Stimulated activated CD4-positive, alpha-beta T cell treated with anti-CD3 and anti-CD28 coated beads, TNF-alpha, amount 100 ng/mL, for 48 hours (primary cell): ENCODE data around the gene SGK2.
"Not testable (repeated sequence)": the region's sequence is repeated elsewhere in the genome, so short reads cannot be mapped to it uniquely, and the experiment has no call there.

ENCODE experiments used
- DNase-seq, 3 donors: peaks; one replicate each; pipeline ENCODE4 v3.0.0-alpha.2; 2020; ENCODE audit warnings: low read depth in 3 of 3

Gene SGK2

DNA sequence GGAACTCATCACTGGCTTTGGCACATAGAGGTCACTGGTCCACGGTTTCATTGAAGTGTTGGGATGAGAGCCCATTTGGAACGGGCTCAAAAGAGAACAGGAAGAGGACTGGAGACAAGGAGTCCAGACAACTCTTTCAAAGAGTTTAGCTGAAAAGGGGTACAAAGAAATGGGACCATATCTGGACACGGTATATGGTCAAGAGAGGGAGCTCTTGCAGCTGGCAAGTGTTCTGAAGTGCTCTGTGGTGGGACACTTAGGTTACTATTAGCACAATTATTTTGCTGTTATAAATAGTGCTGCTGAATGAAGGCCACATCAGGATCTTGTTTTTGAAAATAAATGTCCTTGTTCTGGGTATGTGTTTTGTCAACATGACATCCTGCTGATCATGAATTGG is 4.6 kb downstream of the SGK2 start:
- no peak for DNase-seq

DNA sequence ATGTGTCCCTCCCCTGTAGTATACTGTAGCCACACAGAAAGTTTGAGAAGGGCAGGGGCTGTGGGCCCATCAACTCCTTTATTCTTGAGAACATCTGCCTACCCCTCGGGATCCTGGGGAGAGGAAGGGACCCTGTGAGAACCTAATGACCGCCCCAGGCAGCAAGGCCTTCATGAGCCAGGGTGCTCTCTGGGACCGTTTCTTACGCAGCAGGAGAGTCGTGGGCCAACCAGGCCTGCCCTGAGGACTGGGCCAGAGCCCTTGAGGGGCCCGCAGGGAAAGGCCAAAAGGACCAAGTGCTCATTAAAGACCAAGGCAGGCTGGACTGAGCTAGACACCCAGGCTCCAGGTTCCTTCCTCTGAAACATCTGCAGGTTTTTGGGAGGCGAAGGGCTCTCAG is 5.2 kb downstream of the SGK2 start:
- no peak for DNase-seq

DNA sequence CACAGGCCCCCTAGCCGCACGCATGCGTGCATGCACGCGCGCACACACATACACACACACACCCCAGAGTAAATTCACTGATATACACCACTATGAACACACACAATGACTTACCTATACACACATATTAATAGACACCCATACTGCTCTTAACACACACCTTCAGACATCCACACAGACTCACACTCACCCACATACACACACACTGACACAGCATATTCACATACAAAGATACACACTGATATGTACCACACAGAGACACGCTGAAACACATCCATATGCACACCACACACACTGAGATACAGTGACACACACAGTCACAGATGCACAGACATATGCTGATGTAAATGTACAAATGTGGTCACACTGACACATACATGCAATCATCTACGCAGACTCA is 5.6 kb downstream of the SGK2 start:
- no peak for DNase-seq

DNA sequence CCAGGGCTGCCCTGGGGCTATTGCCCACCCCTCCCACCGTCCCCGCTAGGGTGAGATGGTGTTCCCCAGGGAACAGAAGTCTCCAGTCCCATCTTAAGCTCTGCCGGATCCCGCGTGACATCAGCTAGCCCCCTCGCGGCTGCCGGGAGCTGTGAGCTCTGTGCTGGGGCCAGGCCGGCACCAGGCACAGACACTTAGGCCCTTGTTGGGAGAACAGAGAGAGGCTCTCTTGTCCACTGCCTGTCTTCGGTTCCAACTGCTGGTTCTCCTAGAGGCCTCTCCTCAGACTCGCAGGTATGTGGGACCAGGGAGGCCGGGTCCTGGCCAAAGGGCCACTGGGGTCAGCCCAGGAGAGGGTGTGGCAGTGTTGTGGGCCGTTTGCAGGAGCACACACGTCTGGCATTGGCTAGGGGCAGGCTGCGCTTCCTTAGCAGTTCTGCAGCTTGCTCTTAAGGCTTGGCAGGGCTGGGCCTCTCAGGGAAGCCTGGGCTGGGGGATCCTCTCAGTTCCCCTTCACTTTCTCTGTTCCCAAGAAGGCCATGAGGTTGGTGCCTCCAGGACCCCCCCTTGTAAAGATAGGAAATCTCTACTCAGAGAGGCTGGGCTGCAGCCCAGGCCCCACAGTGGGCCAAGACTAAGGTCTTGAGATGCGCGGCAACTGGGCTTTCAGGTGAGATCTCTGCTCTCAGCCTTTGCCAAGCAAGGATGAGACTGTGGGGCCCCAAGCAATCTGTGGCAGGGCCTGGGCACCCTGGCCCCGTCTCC is 6.3 kb downstream of the SGK2 start:
- no peak for DNase-seq

DNA sequence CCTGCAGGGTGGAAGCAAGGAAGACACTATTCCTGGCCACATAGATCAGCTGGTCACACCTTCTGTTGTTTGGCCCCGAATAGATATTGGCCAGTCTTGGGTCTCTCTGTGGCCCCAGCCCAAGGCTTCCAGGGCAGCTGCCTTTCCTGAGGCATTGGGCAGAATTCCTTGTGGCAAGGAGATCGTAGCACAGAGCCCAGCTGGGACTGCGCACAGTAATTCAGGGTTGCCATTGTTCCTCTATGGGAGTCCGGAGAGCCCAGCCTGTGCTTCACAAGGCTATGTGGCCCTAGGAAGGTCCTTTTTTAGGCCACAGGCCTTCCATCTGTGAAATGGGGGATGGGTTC is 6.9 kb downstream of the SGK2 start:
- no peak for DNase-seq

DNA sequence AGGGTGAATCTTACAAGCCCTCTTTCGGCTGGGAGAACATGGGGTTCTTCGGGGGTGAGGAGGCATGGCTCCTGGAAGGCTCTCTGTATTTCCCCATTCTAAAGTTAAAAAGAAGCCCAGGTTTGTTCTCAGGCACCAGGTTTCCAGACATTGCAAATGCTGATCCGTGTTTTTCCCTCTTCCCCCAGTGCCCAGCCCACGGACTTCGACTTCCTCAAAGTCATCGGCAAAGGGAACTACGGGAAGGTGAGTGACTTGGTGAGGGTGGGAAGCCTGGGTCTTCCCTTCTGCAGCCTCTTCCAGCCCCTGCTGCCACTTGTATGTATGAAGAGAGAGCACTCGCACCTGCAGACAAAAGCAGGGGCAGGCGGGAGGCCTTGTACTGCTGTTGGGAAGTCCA is 8.7 kb downstream of the SGK2 start:
- no peak for DNase-seq

DNA sequence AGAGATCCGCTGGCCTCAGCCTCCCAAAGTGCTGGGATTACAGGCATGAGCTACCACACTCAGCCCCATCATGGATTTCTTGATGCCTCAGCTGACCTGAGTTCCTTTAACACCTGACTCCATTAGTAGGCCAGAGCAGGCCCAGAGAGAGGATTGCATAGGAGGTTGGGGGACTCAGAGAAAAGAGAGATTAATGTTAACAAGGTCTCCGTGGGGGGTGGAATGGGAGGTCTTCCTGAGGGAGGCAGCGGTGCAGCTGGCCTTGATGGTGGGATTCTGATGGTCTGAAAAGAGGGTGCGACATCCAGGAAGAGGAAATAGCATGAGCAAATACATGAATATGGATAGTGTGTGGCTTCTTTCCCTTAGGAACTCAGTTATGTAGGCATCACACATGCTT is 9.9 kb downstream of the SGK2 start:
- DNase-seq = no peak

DNA sequence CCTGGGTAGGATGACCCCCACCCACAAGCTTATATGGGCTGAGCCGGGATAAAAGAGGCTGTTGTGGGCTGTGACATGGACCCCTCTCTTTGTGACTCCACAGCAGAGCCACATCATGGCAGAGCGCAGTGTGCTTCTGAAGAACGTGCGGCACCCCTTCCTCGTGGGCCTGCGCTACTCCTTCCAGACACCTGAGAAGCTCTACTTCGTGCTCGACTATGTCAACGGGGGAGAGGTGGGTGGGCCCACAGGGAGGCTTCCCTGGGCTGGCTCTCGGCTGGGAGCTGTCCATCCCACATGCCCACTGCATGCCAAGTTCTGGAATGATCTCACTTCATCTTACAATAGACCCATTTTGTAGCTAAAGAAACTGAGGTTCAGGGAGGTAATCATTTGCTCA is 10.5 kb downstream of the SGK2 start:
- DNase-seq = no peak

DNA sequence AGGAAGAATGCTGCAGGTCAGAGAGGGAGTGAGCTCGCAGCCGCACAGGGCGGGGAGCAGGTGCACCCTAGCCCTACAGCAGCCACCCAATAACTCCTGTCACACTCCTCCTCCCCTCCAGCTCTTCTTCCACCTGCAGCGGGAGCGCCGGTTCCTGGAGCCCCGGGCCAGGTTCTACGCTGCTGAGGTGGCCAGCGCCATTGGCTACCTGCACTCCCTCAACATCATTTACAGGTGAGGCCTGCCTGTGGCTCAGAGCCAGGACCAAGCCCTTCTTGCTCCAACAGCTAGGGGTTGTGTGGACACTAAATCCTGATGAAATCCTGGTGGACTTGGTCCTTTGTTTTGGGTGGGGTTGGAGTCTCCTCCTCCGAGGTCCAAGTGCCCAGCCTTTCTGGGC is 11.7 kb downstream of the SGK2 start:
- no peak for DNase-seq

DNA sequence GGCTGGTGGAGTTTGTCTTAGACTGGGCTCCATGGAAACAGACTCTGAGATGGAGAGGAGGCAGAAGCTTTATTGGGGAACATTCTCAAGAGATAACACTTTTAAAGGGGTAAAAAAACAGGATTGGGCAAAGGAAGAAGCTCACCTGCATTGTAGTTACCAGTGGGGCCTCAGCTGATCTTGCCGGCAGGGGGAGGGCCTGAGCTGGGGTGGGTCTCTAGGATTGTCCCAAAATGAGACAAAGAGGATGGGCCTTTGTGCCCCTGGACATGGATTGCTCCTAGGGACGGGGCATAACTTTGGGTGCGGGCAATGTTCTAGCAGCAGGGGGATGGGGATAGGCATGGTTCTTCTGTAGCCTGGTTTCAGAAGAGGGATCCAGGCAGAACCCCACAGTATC is 12.5 kb downstream of the SGK2 start:
- no peak for DNase-seq

DNA sequence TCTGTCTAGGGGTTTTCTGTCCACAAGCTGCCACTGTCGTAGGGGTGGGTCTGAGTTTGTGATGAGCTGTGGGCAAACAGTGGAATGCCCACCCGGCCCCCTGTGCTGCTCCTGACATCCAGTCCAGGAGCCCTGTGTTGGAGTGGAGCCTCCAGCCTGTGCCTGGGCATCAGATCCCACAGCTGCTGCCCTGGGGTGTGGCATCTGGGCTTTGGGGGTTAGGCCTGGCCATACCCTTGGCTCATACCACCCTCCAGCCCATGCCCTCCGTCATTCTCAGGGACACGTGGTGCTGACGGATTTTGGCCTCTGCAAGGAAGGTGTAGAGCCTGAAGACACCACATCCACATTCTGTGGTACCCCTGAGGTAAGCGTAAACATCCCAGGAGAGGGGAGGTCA is 12.9 kb downstream of the SGK2 start:
- no peak for DNase-seq

DNA sequence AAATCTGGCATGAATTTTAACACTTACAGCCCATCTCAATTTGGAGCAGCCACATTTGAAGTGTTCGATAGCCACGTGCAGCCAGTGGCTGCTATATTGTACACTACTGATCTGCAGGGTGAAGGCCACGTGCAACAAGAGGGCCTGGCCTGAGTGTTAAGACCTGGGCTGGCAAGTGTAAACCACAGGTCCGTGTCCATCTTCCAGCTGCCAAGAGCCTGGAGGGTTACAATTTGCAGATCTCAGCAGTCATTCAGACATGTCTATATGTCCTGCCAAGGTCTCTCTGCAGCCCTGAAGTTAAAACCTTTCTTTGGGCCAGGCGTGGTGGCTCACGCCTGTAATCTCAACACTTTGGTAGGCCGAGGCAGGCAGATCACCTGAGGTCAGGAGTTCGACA is 14.1 kb downstream of the SGK2 start:
- no peak for DNase-seq

DNA sequence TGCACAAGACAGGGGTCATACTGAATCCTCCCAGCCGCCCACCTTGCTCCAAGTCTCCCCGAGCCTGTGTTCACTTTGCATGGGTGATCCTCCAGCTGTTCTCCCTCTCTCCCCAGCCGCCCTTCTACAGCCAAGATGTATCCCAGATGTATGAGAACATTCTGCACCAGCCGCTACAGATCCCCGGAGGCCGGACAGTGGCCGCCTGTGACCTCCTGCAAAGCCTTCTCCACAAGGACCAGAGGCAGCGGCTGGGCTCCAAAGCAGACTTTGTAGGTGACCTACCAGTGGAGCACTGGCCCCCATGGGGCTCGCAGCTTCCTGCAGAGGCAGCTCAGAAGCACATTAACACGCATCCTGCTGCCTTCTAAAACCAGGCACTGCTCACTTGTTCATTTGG is 17.3 kb downstream of the SGK2 start:
- no peak for DNase-seq

DNA sequence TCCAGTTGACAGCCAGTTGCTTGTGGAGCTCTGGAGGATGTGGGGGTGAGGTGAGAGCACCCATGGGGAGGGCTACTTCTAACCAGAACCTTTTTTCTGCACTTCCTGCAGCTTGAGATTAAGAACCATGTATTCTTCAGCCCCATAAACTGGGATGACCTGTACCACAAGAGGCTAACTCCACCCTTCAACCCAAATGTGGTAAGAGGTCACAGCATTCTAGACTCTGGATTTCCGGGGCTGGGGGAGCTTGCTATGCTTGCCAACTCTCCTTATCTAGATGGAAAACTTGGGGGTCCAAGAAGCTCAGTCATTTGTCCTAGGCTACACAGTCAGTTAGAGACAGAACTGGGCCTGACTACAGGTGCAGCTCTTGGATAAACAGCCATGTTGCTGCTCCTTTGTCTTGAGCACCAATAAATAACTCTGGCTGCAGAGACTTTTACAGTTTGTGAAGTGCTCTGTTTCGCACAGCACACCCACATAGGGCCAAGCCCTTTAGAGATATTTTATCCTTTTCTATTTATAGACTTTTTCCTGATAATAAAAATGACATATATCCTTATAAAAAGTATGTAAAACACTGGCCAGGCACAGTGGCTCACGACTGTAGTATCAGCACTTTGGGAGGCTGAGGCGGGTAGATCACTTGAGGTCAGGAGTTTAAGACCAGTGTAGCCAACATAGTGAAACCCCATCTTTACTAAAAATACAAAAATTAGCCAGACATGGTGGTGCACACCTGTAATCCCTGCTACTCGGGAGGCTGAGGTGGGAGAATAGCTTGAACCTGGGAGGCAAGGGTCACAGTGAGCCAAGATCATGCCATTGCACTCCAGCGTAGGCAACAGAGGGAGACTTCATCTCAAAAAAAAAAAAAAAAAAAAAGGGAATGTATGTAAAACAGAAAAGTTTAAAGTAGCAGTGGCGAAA is 21.3 kb downstream of the SGK2 start:
- DNase-seq = no peak

DNA sequence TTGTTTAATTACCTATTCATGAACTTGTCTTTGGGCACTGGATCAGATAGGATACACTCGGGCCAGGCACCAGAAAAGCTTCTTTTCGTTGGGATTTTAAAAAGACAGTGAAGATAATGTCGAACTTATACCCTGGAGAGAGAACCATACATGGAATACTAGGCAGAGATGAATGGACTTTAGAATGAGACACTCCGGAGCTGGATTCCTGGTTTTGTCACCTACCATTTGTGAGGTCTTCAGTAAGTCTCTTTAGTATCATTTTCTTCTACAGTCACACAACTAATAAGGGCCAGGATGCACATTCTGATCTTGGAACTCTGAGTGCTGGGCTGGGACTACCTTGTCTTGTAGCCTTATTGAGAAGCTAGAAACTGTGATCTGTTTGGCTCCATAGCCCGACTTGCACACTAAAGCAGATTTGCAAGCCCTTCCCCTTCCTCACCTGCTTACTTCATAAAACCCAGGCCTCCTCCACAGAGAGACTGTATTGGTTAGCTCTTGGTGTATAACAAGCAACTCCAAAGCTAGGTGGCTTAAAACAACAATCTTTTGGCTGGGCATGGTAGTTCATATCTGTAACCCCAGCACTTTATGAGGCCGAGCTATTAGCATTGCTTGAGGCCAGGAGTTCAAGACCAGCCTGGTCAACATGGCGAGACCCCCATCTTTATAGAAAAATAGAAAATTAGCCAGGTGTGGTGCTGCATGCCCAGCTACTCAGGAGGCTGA is 24.5 kb downstream of the SGK2 start:
- no peak for DNase-seq

DNA sequence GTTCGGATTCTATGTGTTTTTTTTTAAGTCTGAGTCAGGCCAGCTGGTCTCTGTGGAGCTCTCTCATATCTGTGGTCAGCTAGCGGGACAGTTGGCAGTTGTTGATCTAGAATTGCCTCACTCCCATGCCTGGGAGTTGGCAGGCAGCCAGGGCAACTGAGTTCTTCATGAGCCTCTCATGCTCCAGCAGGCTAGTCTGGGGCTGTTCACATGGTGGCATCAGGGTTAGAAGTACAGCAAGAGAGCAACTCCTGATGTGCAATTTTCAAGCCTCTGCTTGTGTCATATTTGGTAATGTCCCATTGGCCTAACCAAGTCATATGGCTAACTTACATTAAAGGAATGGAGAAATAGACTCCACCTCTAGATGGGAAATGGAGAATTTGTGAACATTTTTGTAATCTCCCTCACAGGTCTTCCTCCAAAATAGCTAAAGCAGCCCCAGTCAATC is 25.2 kb downstream of the SGK2 start:
- no peak for DNase-seq

DNA sequence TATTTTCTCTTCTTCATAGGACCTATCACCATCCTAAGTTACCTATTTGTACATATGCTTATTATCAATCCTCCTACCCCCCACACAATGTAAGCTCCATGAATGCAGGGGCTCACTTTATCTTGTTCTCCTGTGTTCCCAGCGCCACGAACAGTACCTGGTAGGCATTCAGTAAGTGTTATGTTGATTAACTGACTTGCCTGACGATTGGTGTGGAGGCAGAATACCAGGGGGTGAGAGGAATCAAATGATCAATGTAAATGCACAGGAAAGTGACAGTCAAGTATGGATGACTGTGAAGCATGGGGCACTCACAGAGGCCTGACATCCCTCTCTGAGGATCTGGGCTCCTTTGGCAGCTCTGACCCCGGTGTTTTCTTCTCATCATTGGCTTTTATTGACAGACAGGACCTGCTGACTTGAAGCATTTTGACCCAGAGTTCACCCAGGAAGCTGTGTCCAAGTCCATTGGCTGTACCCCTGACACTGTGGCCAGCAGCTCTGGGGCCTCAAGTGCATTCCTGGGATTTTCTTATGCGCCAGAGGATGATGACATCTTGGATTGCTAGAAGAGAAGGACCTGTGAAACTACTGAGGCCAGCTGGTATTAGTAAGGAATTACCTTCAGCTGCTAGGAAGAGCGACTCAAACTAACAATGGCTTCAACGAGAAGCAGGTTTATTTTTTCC is 25.8 kb downstream of the SGK2 start:
- DNase-seq = no peak

DNA sequence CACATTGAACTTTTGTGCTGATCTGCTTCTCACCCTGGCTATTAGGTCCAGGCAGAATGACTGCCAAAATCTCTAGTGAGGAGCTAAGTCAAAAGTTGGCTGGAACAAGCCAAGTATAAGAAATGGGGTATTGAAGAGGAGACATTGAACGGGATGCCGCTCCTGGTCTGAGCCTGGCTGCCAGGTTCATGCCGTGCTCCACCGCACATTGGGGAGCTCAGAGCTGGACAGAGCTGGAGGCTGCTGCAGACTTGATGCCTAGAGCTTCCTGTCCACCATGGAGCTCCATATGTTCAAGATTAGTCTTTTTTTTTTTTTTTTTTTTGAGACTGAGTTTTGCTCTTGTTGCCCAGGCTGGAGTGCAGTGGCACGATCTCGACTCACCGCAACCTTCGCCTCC is 27.8 kb downstream of the SGK2 start:
- DNase-seq = no peak

DNA sequence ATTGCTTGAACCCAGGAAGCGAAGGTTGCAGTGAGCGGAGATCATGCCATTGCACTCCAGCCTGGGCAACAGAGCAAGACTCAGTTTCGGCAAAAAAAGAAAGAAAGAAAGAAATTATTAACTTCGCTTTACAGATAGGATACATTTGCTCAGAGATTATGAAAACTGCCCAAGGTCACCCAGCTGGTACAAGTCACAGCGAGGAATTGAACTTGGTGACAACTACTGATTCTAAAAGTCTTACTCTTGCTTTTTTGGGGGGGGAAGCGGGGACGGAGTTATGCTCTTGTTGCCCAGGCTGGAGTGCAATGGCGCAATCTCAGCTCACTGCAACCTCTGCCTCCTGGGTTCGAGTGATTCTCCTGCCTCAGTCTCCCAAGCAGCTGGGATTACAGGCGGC is 29.7 kb downstream of the SGK2 start:
- DNase-seq = not testable (repeated sequence)

DNA sequence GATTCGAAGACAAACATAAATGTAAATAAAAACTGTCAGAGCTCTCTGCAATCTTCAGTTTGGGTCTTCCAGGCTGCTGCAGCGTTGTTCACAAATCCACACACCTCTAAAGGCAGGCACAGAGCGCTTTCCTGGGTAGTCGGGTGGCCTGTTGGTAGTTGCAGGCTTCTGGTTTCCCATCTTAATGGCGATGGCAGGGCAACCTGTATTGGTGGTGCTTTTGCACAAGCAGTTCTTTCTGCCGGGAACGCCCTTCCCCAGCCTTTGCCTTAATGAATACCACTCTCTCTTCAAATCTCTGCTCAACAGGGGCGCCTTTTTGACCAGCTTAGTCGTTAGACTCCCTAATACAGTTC is 31.2 kb downstream of the SGK2 start:
- DNase-seq = peak in 1 of 3 donors; percentile 14

DNA sequence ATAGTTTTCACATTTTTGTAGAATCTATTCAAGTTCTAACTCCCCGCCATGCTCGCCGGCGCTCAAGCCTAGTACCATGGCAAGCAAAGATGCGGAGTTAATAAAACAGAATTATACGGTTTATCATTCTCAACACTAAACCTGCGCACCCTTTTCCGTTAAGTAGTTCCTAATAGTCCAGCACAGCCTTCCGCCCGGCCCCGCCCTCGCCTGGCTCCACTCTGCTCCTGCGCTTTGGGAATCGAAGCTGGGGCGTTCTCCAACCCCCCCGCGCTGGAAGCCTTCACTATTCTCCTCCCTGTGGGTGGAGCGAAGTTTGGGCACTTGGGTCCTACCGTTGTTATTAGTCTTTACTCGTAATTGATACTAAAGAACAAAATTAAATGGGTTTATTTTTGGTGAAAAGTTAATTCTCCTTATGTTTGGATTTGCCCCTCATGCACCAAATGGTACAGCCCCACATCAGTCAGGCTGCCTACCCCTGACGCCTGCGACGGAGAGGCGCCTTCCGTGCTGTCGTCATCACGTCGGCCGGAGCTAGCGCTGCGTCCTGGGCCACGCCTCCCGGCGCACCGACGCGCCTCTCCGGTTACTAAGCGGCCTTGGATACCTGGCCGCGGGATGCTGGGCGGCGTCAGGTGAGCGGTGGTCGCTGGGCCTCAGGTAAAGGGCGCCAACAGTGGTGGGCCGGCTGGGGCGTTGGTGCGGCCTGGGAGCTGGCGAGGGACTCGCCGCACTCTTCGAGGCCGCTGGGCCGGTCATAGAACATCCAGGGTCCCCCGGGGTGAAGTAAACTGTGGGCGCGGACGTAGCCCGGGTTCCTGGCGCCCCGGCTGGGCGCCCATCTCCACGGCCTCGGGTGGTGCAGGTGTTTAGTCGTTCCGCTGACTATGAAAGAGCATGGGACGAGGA is 31.8 kb downstream of the SGK2 start, which contains the start of gene IFT52:
TSS of gene IFT52 (plus strand) at position 546 of the 912 bp plus-strand sequence. CDS start 3,762 bp downstream, outside the sequence.
- peak; percentile 75 to 83 (median 80) for DNase-seq
